ENCODE results near the gene VAMP7. TPM values are rescaled to one million over a fixed set of nuclear protein-coding genes. Genes with fewer than 3 reads are reported as not detected.
"Not testable (repeated sequence)": the region's sequence is repeated elsewhere in the genome, so short reads cannot be mapped to it uniquely, and the experiment has no call there.

Gene VAMP7
- total RNA-seq, 2 experiments from 2014 or later = 29.4 to 32.0 TPM

GRCh38 chrX:155985208-155985607 lies 104.1 kb downstream of the VAMP7 start:
- ChIA-PET CTCF (no interaction called here), POLR2A (no interaction called here)

- CTCF ChIA-PET, POLR2A ChIA-PET: not testable (repeated sequence)
Measured at GRCh38 chrX:155986995-155987394, 105.8 kb downstream of the VAMP7 start.

DNA sequence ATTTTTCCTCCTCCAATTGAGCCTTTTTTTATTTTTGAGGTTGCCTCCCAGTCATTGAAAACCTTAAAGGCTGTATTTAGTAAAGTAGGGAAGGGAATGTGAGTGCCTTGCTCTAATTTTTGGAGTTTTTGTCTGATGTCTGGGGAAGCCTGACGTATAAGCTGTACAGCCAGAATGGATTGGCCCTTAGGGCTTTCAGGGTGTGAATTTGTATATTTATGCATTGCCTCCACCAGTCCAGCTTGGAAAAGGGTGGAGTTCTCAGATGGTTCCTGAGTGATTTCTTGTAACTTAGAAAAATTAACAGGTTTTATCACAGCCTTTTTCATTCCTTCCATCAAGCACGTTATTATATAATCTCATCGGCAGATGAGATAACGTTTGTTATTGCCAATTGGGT lies 107.7 kb downstream of the VAMP7 start:
- POLR2A ChIA-PET = no interaction called here
- CTCF ChIA-PET = no interaction called here

Other genes with a start within 250 kb of the VAMP7 start
- gene IL9R, start 116.4 kb downstream of the VAMP7 start, total RNA-seq = 1 to 10 TPM; 1.8 to 2.1 TPM